Measurements from ENCODE around the gene DYNC1LI2.

- TF ChIP-seq CTCF (IDR thresholded peaks at IDR 0.05) (no peak), POLR2A (IDR thresholded peaks at IDR 0.05) (no peak)
These were observed 5.4 kb downstream of the DYNC1LI2 start for GRCh38 chr16:66746048-66746447.
